Activated CD4-positive, alpha-beta T cell treated with anti-CD3 and anti-CD28 coated beads, Interleukin-2, amount 10 ng/mL, durations not matched to agents 7 days and 5 days (primary cell): ENCODE data around the gene PDGFC. TPM values are rescaled to one million over a fixed set of nuclear protein-coding genes. Genes with fewer than 3 reads are reported as not detected.

Source experiments
- CTCF ChIA-PET: fragments of 350-600 bp; sonication (Branson Sonifier 250); formaldehyde crosslinking; loops from one replicate; lab custom pipeline; 2021; ENCODE audit warnings: antibody characterized with exemption; lab: Charles Lee
- POLR2A ChIA-PET: fragments of 350-600 bp; sonication (Branson Sonifier 250); formaldehyde crosslinking; loops from one replicate; lab custom pipeline; 2021; ENCODE audit warnings: antibody characterized with exemption; lab: Charles Lee
- DNase-seq: peaks from one replicate; pipeline ENCODE4 v3.0.0-alpha.2; 2020
- H3K27ac Mint-ChIP-seq: one replicate; pipeline ENCODE4 v1.8.0; 2021; ENCODE audit warnings: mild to moderate bottlenecking, moderate library complexity, mixed read lengths
- H3K27me3 Mint-ChIP-seq: one replicate; pipeline ENCODE4 v1.8.0; 2021; ENCODE audit warnings: mixed read lengths
- H3K36me3 Mint-ChIP-seq: one replicate; pipeline ENCODE4 v1.8.0; 2021; ENCODE audit warnings: low read depth, mixed read lengths
- H3K4me1 Mint-ChIP-seq: one replicate; pipeline ENCODE4 v1.8.0; 2021; ENCODE audit warnings: mixed read lengths
- H3K4me3 Mint-ChIP-seq: one replicate; pipeline ENCODE4 v1.8.0; 2021; ENCODE audit warnings: mild to moderate bottlenecking, moderate library complexity, mixed read lengths
- H3K9me3 Mint-ChIP-seq: one replicate; pipeline ENCODE4 v1.8.0; 2021; ENCODE audit warnings: mixed read lengths
- total RNA-seq, 2 experiments: library from RNA; stranded (reverse); gene quantifications; one replicate each; pipeline ENCODE4 v1.2.3, GENCODE V29; 2021

PDGFC gene
- total RNA-seq, 2 experiments from 2014 or later, result not detected

DNA sequence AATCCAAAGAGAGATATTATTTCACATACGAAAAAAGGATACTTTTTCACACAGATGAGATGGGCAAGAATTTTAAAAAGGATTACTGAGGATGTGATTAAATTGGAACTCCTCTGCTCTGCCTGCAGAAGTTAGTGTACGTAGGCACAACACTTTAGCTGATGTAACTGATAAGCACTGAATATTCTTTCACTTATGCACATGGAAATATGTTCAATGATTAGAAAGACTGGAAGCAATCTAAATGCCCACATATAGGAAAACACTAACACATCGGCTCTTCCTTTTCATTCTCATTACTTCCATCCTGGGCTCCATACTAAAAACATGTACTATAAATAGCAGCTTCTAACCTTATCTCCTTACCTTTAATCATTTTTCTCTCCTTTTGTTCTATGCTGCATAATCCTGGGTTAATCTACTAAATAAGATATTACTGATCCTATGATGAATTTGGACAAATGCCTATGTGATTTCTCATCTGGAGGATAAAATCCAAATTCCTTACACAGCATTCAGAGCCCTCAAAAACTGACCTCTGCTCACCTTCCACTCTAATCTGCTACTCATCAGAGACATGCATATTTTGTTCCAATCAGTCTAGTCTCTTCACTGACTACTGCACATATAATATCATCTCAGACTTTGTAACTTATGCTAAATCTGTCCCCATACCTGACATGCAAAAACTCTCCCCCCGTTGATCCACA is 197.8 kb downstream of the PDGFC start:
- no peaks in the 10 kb centered on the region for H3K9me3 Mint-ChIP-seq
- no peaks in the 10 kb centered on the region for H3K4me1 Mint-ChIP-seq
- POLR2A ChIA-PET, result no interaction called here
- no peak for DNase-seq
- H3K36me3 Mint-ChIP-seq, result no peaks in the 10 kb centered on the region
- H3K27me3 Mint-ChIP-seq, result no peaks in the 10 kb centered on the region
- CTCF ChIA-PET, result no interaction called here
- H3K4me3 Mint-ChIP-seq, result no peak overlapping the region
- no peak overlapping the region for H3K27ac Mint-ChIP-seq

GRCh38 chr4:156771171-156771837 is 200.3 kb downstream of the PDGFC start:
- Mint-ChIP-seq H3K9me3 (no peaks in the 10 kb centered on the region), H3K4me3 (no peak overlapping the region), H3K27ac (no peak overlapping the region), H3K4me1 (no peaks in the 10 kb centered on the region), H3K36me3 (no peaks in the 10 kb centered on the region), H3K27me3 (no peaks in the 10 kb centered on the region)
- no peak for DNase-seq
- CTCF ChIA-PET, result no interaction called here
- POLR2A ChIA-PET, result no interaction called here

DNA sequence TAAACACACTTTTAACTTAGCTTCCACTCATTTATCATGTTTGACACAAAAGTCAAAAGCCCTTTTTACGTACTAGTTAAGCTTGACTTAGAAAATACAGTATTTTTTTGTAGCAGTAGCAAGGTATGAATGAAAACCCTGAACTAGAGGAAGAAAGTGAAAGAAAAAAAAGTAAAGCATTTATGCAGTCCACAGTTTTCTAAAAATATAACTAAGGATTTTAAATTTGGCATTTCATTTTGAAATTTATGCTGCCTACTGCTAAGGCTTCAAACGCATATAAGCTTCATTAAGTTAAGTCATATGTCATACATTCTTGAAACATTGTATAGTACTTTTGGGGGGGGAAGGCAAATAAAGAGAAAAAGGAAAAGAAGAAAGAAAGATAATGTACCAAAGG is 201.5 kb downstream of the PDGFC start:
- no peak for DNase-seq
- Mint-ChIP-seq H3K4me3 (no peak overlapping the region), H3K27ac (no peak overlapping the region), H3K9me3 (no peaks in the 10 kb centered on the region), H3K4me1 (no peaks in the 10 kb centered on the region), H3K27me3 (no peaks in the 10 kb centered on the region), H3K36me3 (no peaks in the 10 kb centered on the region)
- ChIA-PET CTCF (no interaction called here), POLR2A (no interaction called here)

- ChIA-PET POLR2A (no interaction called here), CTCF (no interaction called here)
- Mint-ChIP-seq H3K27me3 (no peaks in the 10 kb centered on the region), H3K9me3 (no peaks in the 10 kb centered on the region), H3K4me3 (no peak overlapping the region), H3K27ac (no peak overlapping the region), H3K36me3 (no peaks in the 10 kb centered on the region), H3K4me1 (no peaks in the 10 kb centered on the region)
- DNase-seq, result no peak
Measured at GRCh38 chr4:156767911-156768415, 203.6 kb downstream of the PDGFC start.

DNA sequence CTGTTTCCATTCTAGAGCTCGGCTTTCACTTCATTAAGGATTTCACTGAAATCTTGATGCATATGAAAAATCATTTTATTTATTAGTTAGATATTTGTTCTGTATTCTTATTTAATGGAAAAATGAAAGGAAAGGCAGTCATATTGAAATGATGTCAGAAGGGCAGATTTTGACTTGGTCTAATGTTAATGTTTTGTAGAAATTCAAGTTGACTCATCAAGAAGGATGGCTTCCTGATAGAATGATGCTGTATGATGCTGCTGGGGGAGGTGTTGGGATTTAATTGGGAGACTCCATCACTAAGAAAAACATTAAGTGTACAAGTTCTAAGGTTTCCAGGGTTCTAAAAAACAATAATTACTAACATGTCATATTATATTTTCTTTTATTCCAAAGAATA is 204.8 kb downstream of the PDGFC start:
- CTCF ChIA-PET, result no interaction called here
- Mint-ChIP-seq H3K27ac (no peak overlapping the region), H3K4me3 (no peak overlapping the region), H3K27me3 (no peaks in the 10 kb centered on the region), H3K36me3 (no peaks in the 10 kb centered on the region), H3K9me3 (no peaks in the 10 kb centered on the region), H3K4me1 (no peaks in the 10 kb centered on the region)
- POLR2A ChIA-PET, result no interaction called here
- DNase-seq, result no peak

DNA sequence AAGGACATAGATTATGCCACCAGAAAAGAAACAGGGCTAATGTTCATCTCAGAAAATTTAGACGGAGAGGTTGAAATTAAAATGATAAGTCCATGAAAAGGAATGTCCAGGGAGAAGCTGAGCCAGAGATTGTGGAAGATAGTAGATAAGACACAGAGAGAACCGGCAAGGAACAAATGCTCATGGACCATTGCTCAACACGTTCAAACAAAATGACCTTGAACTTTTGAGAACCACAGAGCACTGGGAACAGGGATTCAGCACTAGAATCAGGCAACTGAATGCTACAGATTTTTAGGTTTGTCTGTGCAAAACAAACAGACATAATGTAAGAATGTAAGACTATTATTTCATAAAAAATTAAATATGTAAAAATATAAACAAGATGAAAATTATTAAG is 206.3 kb downstream of the PDGFC start:
- no peak overlapping the region for H3K27ac Mint-ChIP-seq
- H3K4me1 Mint-ChIP-seq, result no peaks in the 10 kb centered on the region
- POLR2A ChIA-PET, result no interaction called here
- no peaks in the 10 kb centered on the region for H3K27me3 Mint-ChIP-seq
- no peaks in the 10 kb centered on the region for H3K36me3 Mint-ChIP-seq
- H3K9me3 Mint-ChIP-seq, result no peaks in the 10 kb centered on the region
- CTCF ChIA-PET, result no interaction called here
- no peak for DNase-seq
- H3K4me3 Mint-ChIP-seq, result no peak overlapping the region

- H3K27ac Mint-ChIP-seq, result no peak overlapping the region
- ChIA-PET POLR2A (no interaction called here), CTCF (no interaction called here)
- DNase-seq, result no peak
- H3K4me1 Mint-ChIP-seq, result no peaks in the 10 kb centered on the region
- H3K9me3 Mint-ChIP-seq, result no peaks in the 10 kb centered on the region
- H3K27me3 Mint-ChIP-seq, result no peaks in the 10 kb centered on the region
- H3K36me3 Mint-ChIP-seq, result no peaks in the 10 kb centered on the region
- no peak overlapping the region for H3K4me3 Mint-ChIP-seq
Measured at GRCh38 chr4:156764846-156765245, 206.8 kb downstream of the PDGFC start.

- no peaks in the 10 kb centered on the region for H3K27me3 Mint-ChIP-seq
- ChIA-PET CTCF (no interaction called here), POLR2A (no interaction called here)
- no peaks in the 10 kb centered on the region for H3K4me1 Mint-ChIP-seq
- no peaks in the 10 kb centered on the region for H3K9me3 Mint-ChIP-seq
- DNase-seq, result no peak
- H3K4me3 Mint-ChIP-seq, result no peak overlapping the region
- H3K27ac Mint-ChIP-seq, result no peak overlapping the region
- H3K36me3 Mint-ChIP-seq, result no peaks in the 10 kb centered on the region
Measured at GRCh38 chr4:156764145-156764544, 207.5 kb downstream of the PDGFC start.

- Mint-ChIP-seq H3K4me3 (no peak overlapping the region), H3K9me3 (no peaks in the 10 kb centered on the region), H3K4me1 (no peaks in the 10 kb centered on the region), H3K36me3 (no peaks in the 10 kb centered on the region), H3K27me3 (no peaks in the 10 kb centered on the region), H3K27ac (no peak overlapping the region)
- POLR2A ChIA-PET, result no interaction called here
- DNase-seq, result no peak
- CTCF ChIA-PET, result no interaction called here
Measured at GRCh38 chr4:156763511-156763910, 208.1 kb downstream of the PDGFC start.

GRCh38 chr4:156762851-156763250 is 208.7 kb downstream of the PDGFC start:
- no peaks in the 10 kb centered on the region for H3K36me3 Mint-ChIP-seq
- no peak for DNase-seq
- no peak overlapping the region for H3K27ac Mint-ChIP-seq
- no peak overlapping the region for H3K4me3 Mint-ChIP-seq
- H3K27me3 Mint-ChIP-seq, result no peaks in the 10 kb centered on the region
- CTCF ChIA-PET, result interaction anchor here (0.6 kb wide), 2 partner anchors 38 to 153 kb away, joined by 3 to 5 read pairs; no protein-coding TSS in a partner anchor
- no peaks in the 10 kb centered on the region for H3K4me1 Mint-ChIP-seq
- H3K9me3 Mint-ChIP-seq, result no peaks in the 10 kb centered on the region
- POLR2A ChIA-PET, result no interaction called here

DNA sequence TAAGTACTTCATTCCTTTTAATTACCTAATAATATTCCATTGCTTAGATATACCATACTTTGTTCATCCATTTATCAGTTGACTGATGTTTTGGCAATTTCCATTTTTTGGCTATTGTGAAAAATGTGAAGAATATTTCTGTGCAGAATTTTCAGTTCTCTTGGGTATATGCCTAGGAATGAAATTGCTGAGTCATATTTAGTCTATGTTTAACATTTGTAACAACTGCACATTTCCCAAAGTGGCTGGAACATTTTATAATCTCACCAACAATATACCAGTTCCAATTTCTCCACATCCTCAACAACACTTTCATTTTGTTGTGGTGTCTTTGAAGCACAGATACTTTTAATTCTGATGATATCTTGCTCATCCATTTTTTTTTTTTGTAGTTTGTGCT is 215.5 kb downstream of the PDGFC start:
- H3K4me3 Mint-ChIP-seq, result no peak overlapping the region
- no peak for DNase-seq
- H3K36me3 Mint-ChIP-seq, result no peaks in the 10 kb centered on the region
- ChIA-PET CTCF (no interaction called here), POLR2A (no interaction called here)
- H3K9me3 Mint-ChIP-seq, result no peaks in the 10 kb centered on the region
- H3K27ac Mint-ChIP-seq, result no peak overlapping the region
- H3K27me3 Mint-ChIP-seq, result no peaks in the 10 kb centered on the region
- no peaks in the 10 kb centered on the region for H3K4me1 Mint-ChIP-seq

- H3K4me3 Mint-ChIP-seq, result no peak overlapping the region
- H3K27me3 Mint-ChIP-seq, result no peaks in the 10 kb centered on the region
- H3K9me3 Mint-ChIP-seq, result no peaks in the 10 kb centered on the region
- no peak overlapping the region for H3K27ac Mint-ChIP-seq
- ChIA-PET POLR2A (no interaction called here), CTCF (no interaction called here)
- H3K36me3 Mint-ChIP-seq, result no peaks in the 10 kb centered on the region
- no peaks in the 10 kb centered on the region for H3K4me1 Mint-ChIP-seq
- no peak for DNase-seq
Measured at GRCh38 chr4:156754832-156755570, 216.6 kb downstream of the PDGFC start.

DNA sequence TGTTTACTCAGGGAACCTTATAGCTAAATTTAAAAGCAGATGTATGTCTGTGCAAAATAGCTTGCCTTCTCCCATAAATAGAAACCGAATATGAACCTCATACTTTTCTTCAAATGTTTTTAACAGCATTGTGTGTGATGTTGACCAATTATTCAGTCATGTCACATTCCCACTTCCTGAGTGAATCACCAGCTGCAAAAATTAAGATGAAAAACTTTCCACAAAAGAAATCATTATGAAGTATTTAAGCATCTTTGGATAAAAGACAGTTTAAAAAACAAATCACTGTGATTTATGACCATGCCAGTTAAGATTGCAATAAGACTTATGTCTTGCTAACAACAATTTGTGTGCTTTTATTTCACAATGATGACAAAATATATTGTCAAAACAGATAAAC is 220.1 kb downstream of the PDGFC start:
- DNase-seq, result no peak
- no peaks in the 10 kb centered on the region for H3K27me3 Mint-ChIP-seq
- H3K36me3 Mint-ChIP-seq, result no peaks in the 10 kb centered on the region
- no peaks in the 10 kb centered on the region for H3K4me1 Mint-ChIP-seq
- H3K4me3 Mint-ChIP-seq, result no peak overlapping the region
- H3K27ac Mint-ChIP-seq, result no peak overlapping the region
- CTCF ChIA-PET, result no interaction called here
- POLR2A ChIA-PET, result no interaction called here
- peaks cover 2% of the 10 kb centered on the region for H3K9me3 Mint-ChIP-seq
